Epithelial cell of proximal tubule (primary cell): ENCODE data around the gene ZNF296. TPM values are rescaled to one million over a fixed set of nuclear protein-coding genes. Genes with fewer than 3 reads are reported as not detected.
"Not testable (repeated sequence)": the region's sequence is repeated elsewhere in the genome, so short reads cannot be mapped to it uniquely, and the experiment has no call there.

Experiments used
- DNase-seq: peaks from one replicate; pipeline ENCODE4 v3.0.0-alpha.2; 2011; ENCODE audit warnings: low read depth
- H3K4me3 ChIP-seq: 2 replicates; pipeline ENCODE4 v1.5.1; 2011; ENCODE audit warnings: low read depth, mild to moderate bottlenecking, low read length
- CTCF ChIP-seq: conservative IDR thresholded peaks from 2 replicates; pipeline ENCODE4 v1.5.1; 2012; ENCODE audit warnings: low read depth, mild to moderate bottlenecking, low read length
- total RNA-seq: library from RNA; depleted of rRNA; stranded (reverse); fragments of >200 nt; gene quantifications from 2 replicates; pipeline ENCODE4 v1.2.3, GENCODE V29; 2015

ZNF296 gene
- total RNA-seq, 1 donor from 2014 or later: 1.7 TPM

- DNase-seq: no peak
These were observed 37.4 kb upstream of the ZNF296 start for GRCh38 chr19:45113628-45114027.

GRCh38 chr19:45112111-45112827 is 36.0 kb upstream of the ZNF296 start:
- DNase-seq: no peak
- H3K4me3 ChIP-seq: no peak overlapping the region
- no peak for TF ChIP-seq CTCF

More at GRCh38 chr19:45113628-45114027, 37.4 kb upstream of the ZNF296 start:
- no peak overlapping the region for H3K4me3 ChIP-seq
- TF ChIP-seq CTCF: no peak

GRCh38 chr19:45110851-45111266 is 34.6 kb upstream of the ZNF296 start:
- no peak overlapping the region for H3K4me3 ChIP-seq
- no peak for DNase-seq
- no peak for TF ChIP-seq CTCF

GRCh38 chr19:45107621-45108150 is 31.4 kb upstream of the ZNF296 start:
- TF ChIP-seq CTCF: no peak
- no peak overlapping the region for H3K4me3 ChIP-seq
- no peak for DNase-seq

- DNase-seq, H3K4me3 ChIP-seq: not testable (repeated sequence)
These were observed 30.1 kb upstream of the ZNF296 start for GRCh38 chr19:45106363-45106762.

GRCh38 chr19:45104658-45105349 is 28.5 kb upstream of the ZNF296 start:
- TF ChIP-seq CTCF: no peak
- no peak overlapping the region for H3K4me3 ChIP-seq
- DNase-seq: no peak

GRCh38 chr19:45103508-45104319 is 27.4 kb upstream of the ZNF296 start:
- TF ChIP-seq CTCF: peak; percentile 30
- DNase-seq: no peak
- H3K4me3 ChIP-seq: peak overlapping the region; percentile 28
